ENCODE data around the gene UBR2.
"Not testable (repeated sequence)": the region's sequence is repeated elsewhere in the genome, so short reads cannot be mapped to it uniquely, and the experiment has no call there.

The UBR2 gene

GRCh38 chr6:42619963-42620362, 56.1 kb downstream of the UBR2 start:
- DNase-seq = no peak

DNA sequence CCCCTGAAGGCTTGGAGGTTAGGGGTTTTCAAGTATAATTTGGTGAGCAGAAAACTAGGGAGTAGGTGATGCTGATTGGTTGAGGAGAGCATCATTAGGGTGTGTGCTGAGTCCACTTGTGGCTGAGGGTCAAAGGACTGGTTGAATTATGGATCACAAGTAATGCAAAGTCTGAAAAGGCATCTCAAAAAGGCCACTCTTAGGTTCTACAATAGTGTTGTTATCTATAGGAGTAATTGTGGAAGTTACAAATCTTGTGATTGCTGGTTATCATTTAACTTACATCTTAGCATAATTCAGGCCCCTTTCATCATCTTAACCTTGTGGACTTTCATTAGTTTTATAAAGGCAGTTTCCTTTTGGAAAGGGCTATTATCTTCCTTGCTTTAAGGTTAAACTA, 60.8 kb downstream of the UBR2 start:
- no peak for DNase-seq

DNA sequence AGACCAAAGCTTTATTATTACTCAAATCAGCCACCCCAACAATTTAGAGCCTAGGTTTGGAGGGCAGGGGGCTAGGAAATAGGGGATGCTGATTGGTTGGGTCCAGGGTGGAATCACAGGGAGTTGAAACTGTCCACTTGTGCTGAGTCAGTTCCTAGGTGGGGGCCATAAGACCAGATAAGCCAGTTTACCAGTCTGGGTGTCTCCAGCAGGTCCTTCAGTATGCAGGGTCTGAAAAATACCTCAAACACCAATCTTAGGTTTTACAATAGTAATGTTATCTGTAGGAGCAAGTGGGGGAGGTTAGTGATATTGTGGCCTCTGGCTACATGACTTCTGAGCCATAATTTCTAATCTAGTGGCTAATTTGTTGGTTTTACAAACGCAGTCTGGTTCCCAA, 63.2 kb downstream of the UBR2 start:
- DNase-seq = no peak

DNA sequence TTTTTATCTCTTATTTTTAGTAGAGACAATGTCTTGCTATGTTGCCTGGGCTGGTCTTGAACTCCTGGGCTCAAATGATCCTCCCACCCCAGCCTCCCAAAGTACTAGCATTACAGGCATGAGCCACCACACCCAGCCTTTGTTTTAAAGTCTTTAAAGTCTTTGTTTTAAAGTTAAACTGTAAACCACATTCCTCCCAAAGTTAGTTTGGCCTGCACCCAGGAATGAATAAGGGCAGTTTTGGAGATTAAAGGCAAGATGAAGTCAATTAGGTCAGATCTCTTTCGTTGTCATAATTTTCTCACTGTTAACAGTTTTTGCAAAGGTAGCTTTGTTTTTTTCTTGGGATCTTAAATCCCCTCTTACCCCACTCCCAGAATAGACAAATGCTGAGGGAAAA, 63.8 kb downstream of the UBR2 start:
- DNase-seq = no peak

- no peak for DNase-seq
Measured at GRCh38 chr6:42628604-42629003, 64.8 kb downstream of the UBR2 start.

DNA sequence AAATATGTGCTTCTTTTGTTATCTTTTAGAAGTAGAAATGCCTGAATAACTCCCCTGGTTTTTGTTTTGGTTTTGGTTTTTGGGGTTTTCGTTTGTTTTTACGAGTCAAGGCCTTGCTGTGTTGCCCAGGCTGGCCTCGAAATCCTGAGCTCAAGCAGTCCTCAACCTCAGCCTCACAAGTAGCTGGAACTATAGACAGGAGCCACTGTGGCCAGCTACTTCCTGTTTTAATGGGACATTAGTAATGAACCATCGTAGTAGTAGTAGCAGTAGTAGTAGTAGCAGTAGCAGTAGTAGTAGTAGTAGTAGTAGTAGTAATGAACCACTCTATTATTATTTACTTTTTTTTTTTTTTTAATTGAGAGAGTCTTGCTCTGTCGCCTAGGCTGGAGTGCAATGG, 66.0 kb downstream of the UBR2 start:
- DNase-seq = no peak

DNA sequence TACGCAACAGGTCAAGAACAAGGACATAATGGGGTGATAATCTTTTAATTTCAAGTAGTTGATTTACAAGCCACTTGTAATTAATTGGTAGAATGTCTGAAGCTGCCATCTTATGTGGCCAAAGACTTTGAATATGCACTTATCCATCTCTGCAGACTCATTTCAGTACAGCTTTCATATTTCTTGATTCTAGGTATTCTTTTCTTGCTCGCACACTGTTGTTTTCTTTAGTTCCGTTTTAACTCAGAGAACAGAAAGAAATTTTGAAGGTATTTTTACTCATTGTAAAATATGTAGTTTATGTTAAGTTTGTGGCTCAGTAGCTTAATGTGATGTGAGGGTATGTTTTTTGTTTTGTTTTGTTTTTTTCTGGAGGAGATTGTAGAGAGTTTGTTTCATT, 73.9 kb downstream of the UBR2 start:
- no peak for DNase-seq

- DNase-seq = no peak
Measured at GRCh38 chr6:42642794-42643193, 79.0 kb downstream of the UBR2 start.

GRCh38 chr6:42644211-42644610, 80.4 kb downstream of the UBR2 start:
- DNase-seq = no peak

DNA sequence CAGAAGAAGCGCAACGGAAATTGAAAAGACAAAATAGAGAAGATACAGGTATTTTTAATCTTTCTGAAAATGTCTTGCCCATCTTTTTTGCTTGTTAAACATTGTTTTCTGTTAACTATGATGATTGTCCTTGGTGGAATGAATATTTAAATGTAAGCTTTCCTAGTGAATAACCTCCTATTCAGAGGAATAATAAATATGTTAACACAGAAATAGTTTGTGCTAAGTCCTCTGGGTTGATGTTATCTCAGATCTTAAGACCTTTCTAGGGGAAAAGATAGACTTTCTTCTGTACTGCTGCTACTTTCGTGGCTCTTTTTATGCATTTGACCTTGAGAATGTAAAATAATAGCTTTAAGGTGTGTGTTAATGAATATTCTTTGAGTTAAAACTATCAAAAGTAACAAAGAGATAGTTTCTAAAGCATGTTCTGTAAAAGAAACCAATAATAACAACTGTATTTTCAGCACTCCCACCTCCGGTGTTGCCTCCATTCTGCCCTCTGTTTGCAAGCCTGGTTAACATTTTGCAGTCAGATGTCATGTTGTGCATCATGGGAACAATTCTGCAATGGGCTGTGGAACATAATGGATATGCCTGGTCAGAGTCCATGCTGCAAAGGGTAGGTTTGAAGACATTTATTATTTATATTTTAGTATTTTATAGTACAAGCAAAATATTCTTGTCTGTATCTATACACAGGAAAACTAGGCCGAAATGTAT, 88.4 kb downstream of the UBR2 start:
- no peak for DNase-seq

DNA sequence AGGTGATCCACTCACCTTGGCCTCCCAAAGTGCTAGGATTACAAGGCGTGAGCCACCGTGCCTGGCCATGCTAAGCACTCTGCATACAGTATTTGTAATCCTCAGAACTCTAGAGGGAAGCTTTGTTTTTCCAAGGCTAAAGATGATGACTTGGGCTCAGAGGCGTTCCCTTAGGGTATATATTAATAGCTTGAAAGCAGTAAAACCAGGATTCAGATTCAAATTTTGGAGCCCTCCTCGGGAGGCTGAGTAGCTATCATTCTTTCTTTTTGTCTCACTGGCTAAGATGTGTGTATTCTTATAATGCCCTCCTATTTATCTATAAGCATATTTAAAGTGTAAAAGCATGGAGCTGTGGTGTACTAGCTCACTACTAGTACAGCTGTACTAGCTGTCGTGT, 90.0 kb downstream of the UBR2 start:
- no peak for DNase-seq

DNA sequence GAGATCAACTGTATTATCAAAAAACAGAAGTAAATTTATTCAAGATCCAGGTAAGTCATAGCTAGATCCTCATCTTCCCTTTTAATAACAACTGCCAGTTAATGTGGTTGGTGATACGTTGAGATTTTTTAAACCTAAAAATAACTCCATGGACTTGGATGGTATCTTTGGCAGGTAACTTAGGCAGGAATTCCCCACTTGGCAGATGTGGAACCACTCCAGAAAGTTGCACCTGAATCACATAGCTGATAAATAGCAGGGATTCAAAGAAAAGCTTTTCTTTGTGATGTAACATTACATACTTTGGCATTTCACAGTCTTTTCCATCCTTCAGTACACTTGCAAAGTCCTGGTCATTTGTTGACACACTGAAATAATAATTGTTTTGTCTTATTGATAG, 96.0 kb downstream of the UBR2 start:
- no peak for DNase-seq

- DNase-seq = peak; percentile 82
Measured at GRCh38 chr6:42661540-42662153, 97.8 kb downstream of the UBR2 start.

DNA sequence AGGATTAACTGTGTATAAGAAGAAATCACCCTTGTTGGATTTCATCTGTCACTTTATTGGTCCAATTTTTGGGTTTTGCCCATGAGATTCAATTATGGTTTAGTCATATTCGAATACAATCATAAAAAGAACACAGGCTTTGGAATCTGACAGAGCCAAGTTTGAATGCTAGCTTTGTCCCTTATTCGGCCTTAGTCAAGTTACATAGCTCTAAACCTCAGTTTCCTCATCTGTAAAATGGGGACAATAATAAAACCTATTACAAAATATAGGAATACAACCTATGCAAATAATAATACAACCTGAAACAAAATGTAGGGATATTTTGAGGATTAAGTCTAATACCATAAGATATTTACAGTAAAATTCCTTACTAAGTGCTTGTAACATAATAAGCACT, 100.9 kb downstream of the UBR2 start:
- DNase-seq = no peak

DNA sequence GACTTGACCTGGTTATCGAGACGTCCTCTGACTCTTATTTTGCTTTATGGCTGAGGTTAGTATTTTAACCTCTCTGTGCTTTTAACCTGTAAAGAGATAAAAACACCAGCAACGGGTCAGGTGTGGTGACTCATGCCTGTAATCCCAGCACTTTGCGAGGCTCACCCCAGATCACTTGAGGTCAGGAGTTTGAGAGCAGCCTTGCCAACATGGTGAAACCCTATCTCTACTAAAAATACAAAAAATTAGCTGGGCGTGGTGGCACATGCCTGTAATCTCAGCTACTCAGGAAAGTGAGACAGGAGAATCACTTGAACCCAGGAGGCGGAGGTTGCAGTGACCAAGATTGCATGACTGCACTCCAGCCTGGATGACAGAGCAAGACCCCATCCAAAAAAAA, 110.5 kb downstream of the UBR2 start:
- not testable (repeated sequence) for DNase-seq

DNA sequence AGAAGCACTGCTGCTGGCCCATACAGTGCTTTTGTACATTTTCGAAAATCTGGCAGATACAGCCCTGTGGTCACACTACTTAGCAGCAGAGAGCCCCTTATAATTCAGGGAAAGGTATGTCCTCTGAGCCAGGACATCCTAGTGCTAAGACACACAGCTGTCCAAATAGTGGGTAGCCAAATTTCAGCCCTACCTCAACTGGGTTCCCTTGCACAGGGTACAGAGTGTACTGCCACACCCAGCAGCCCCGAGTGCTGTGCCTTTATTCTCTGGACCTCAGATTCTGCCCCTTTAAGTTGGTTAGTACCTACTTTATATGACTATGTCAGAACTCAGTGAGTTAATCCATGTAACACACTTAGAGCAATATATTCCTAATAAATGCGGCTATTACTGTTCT, 111.0 kb downstream of the UBR2 start:
- no peak for DNase-seq

- no peak for DNase-seq
Measured at GRCh38 chr6:42679358-42679757, 115.5 kb downstream of the UBR2 start.

GRCh38 chr6:42688281-42688680, 124.5 kb downstream of the UBR2 start:
- DNase-seq = no peak

GRCh38 chr6:42689371-42689770, 125.5 kb downstream of the UBR2 start:
- no peak for DNase-seq

DNA sequence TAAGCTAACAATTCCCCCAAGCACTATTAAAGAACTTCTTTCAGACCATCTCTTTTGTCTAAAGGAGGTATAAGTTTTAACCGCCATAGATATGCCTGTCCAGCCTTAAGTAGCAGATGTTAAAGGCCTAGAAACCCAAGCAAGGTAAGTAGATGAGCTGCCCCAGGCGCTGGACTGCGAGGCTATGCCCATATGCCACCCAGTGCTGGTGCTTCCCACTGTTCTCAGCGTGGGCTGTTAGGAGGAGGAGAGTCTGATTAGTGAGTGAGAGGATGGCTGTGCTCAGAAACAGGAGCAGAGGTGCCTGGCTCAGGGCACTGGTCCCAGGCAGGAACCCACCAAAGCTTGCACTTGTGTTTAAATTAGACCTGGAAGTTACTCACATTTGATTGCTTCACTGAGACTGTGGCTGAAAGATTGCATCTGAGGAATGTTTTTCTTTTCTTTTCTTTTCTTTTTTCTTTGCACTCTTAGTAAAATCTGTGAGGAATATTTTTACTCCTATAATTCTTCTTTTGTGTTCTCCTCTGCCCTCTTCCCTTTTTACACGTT, 126.4 kb downstream of the UBR2 start:
- no peak for DNase-seq

DNA sequence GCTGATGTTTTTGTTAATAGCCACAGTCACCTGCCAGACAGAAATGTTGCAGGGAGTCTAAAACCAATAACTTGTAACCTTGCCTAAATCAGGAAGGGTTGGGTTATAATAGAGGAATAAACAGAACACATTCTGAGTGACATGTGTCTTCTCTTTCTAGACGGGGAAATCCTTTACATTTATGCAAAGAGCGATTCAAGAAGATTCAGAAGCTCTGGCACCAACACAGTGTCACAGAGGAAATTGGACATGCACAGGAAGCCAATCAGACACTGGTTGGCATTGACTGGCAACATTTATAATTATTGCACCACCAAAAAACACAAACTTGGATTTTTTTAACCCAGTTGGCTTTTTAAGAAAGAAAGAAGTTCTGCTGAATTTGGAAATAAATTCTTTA, 127.0 kb downstream of the UBR2 start:
- DNase-seq = no peak

DNA sequence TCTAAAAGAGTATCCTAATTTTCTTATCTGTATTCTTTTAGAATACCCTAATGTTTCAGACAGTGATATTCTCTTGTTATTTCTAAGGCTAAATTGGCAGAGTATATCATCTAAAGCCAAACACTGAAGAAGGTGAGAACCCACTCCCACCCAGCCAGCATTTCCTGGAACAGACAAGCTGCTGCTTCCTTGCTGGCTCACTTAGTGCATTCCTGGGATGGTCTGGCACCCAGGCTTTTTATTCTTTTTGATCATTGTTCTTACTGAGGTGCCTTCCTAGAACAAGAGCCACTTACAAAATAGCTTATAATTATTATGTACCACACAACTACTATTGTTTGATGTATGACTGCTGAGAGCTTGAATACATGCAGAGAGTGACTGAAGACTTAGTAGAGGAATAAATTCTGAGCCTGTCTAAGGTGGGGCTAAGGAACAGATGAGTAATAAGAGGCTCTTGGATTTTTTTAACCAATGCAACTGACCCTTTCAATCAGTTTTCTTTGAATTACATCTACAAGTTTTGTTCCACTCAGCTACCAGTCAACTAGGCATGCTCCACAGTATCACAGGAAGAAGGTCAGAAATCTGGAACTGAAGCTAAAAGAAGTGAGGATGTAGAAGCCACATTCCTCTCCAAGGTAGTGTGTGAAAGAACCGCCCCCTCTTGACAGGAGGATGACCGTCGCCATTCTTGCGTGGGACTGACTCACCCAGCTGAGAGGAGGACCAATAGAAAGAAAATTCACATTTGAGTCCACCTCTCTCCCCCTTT, 128.5 kb downstream of the UBR2 start:
- no peak for DNase-seq

DNA sequence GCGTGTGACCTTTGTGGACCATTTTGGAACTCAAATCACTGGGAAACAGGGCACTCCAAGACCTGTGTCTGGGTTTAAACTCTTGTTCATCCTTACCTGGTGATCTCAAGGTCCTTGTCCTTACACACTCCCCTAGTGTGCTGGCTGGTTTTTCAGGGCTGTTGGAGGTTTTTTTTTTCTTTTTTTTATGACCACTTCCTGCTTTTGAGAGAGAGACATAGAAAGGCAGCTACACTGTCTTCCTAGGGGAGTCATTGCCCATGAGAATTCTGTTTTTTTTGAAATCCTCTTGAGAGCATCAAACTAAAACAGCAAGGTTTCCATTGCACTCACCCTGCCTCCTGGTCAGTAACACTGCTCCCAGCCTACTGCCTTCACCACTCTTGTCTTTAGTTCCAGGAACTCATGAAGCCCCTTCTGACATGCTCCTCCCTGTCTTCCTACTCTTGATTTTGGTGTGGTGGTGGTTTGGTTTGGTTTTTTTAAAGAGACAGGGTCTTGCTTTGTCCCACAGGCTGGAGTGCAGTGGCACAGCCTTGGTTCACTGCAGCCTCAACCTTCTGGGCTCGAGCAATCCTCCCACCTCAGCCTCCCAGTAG, 130.0 kb downstream of the UBR2 start:
- no peak for DNase-seq

Data from effector CD4-positive, alpha-beta T cell (primary cell).